ENCODE data around the gene ATXN7. TPM values are rescaled to one million over a fixed set of nuclear protein-coding genes. Genes with fewer than 3 reads are reported as not detected.

The ATXN7 gene
- total RNA-seq, 1 experiment from 2014 or later = 36.7 TPM

GRCh38 chr3:63912768-63913588 lies 49.3 kb downstream of the ATXN7 start:
- Mint-ChIP-seq H3K27ac (ENCODE audit: low read depth, unreplicated experiment) (peak overlapping the region; percentile 91), H3K4me3 (ENCODE audit: unreplicated experiment) (peak overlapping the region; percentile 77), H3K9me3 (ENCODE audit: unreplicated experiment) (no peaks in the 10 kb centered on the region), H3K36me3 (ENCODE audit: insufficient read depth, unreplicated experiment) (peaks cover 38% of the 10 kb centered on the region), H3K4me1 (ENCODE audit: insufficient read depth, unreplicated experiment) (peaks cover 3% of the 10 kb centered on the region), H3K27me3 (ENCODE audit: insufficient read depth, unreplicated experiment) (no peaks in the 10 kb centered on the region)
- ChIA-PET POLR2A (interaction anchor here (0.6 to 2.2 kb wide), 13 partner anchors 13 to 81 kb away, joined by 3 to 19 read pairs (median 6); partner anchors contain the start of genes ATXN7 and THOC7), CTCF (interaction anchor here (0.7 to 1.0 kb wide), 2 partner anchors 28 to 81 kb away, joined by 3 to 5 read pairs; no protein-coding TSS in a partner anchor)
- intact Hi-C loops (cut with micrococcal nuclease) = loop anchor here (1.0 to 5.0 kb wide), 4 partner anchors 49 to 566 kb away; no protein-coding TSS in a partner anchor
- no TSS peak for BruUV-seq (replicated peaks)
- no peak for TF ChIP-seq CTCF (IDR thresholded peaks at IDR 0.05; ENCODE audit: unreplicated experiment)
- peak; percentile 46 for DNase-seq (ENCODE audit: unreplicated experiment)

- peak overlapping the region; percentile 77 for H3K4me3 Mint-ChIP-seq (ENCODE audit: unreplicated experiment)
- TF ChIP-seq CTCF (IDR thresholded peaks at IDR 0.05; ENCODE audit: unreplicated experiment) = no peak
- intact Hi-C loops (cut with micrococcal nuclease) = loop anchor here (1.0 to 5.0 kb wide), 3 partner anchors 48 to 567 kb away; no protein-coding TSS in a partner anchor
- DNase-seq (ENCODE audit: unreplicated experiment) = peak; percentile 56
- CTCF ChIA-PET = interaction anchor here (0.6 to 1.3 kb wide), 3 partner anchors 77 to 564 kb away, joined by 3 to 6 read pairs (median 4); no protein-coding TSS in a partner anchor
- no peaks in the 10 kb centered on the region for H3K27me3 Mint-ChIP-seq (ENCODE audit: insufficient read depth, unreplicated experiment)
- peaks cover 12% of the 10 kb centered on the region for H3K4me1 Mint-ChIP-seq (ENCODE audit: insufficient read depth, unreplicated experiment)
- H3K9me3 Mint-ChIP-seq (ENCODE audit: unreplicated experiment) = no peaks in the 10 kb centered on the region
- H3K36me3 Mint-ChIP-seq (ENCODE audit: insufficient read depth, unreplicated experiment) = peaks cover 34% of the 10 kb centered on the region
- H3K27ac Mint-ChIP-seq (ENCODE audit: low read depth, unreplicated experiment) = peak overlapping the region; percentile 91
- no TSS peak for BruUV-seq (replicated peaks)
- POLR2A ChIA-PET = interaction anchor here (0.7 to 2.2 kb wide), 7 partner anchors 18 to 69 kb away, joined by 3 to 19 read pairs (median 6); partner anchors contain the start of genes ATXN7 and THOC7
These were observed 50.6 kb downstream of the ATXN7 start for GRCh38 chr3:63914312-63914711.

GRCh38 chr3:63918321-63918720 lies 54.7 kb downstream of the ATXN7 start:
- H3K4me3 Mint-ChIP-seq (ENCODE audit: unreplicated experiment) = no peak overlapping the region
- peak overlapping the region; percentile 52 for H3K27ac Mint-ChIP-seq (ENCODE audit: low read depth, unreplicated experiment)
- intact Hi-C loops (cut with micrococcal nuclease) = no loop called here
- H3K36me3 Mint-ChIP-seq (ENCODE audit: insufficient read depth, unreplicated experiment) = peaks cover 54% of the 10 kb centered on the region
- BruUV-seq (replicated peaks) = no TSS peak
- no peaks in the 10 kb centered on the region for H3K9me3 Mint-ChIP-seq (ENCODE audit: unreplicated experiment)
- no peaks in the 10 kb centered on the region for H3K27me3 Mint-ChIP-seq (ENCODE audit: insufficient read depth, unreplicated experiment)
- no peak for TF ChIP-seq CTCF (IDR thresholded peaks at IDR 0.05; ENCODE audit: unreplicated experiment)
- ChIA-PET POLR2A (no interaction called here), CTCF (no interaction called here)
- no peak for DNase-seq (ENCODE audit: unreplicated experiment)
- peaks cover 12% of the 10 kb centered on the region for H3K4me1 Mint-ChIP-seq (ENCODE audit: insufficient read depth, unreplicated experiment)

GRCh38 chr3:63920001-63920400 lies 56.3 kb downstream of the ATXN7 start:
- Mint-ChIP-seq H3K4me1 (ENCODE audit: insufficient read depth, unreplicated experiment) (peaks cover 12% of the 10 kb centered on the region), H3K27me3 (ENCODE audit: insufficient read depth, unreplicated experiment) (no peaks in the 10 kb centered on the region), H3K36me3 (ENCODE audit: insufficient read depth, unreplicated experiment) (peaks cover 56% of the 10 kb centered on the region), H3K9me3 (ENCODE audit: unreplicated experiment) (no peaks in the 10 kb centered on the region), H3K27ac (ENCODE audit: low read depth, unreplicated experiment) (no peak overlapping the region), H3K4me3 (ENCODE audit: unreplicated experiment) (no peak overlapping the region)
- intact Hi-C loops (cut with micrococcal nuclease) = no loop called here
- DNase-seq (ENCODE audit: unreplicated experiment) = no peak
- TF ChIP-seq CTCF (IDR thresholded peaks at IDR 0.05; ENCODE audit: unreplicated experiment) = no peak
- BruUV-seq (replicated peaks) = no TSS peak
- CTCF ChIA-PET = interaction anchor here (0.6 to 1.3 kb wide), 2 partner anchors 58 to 1873 kb away, joined by 3 read pairs; no protein-coding TSS in a partner anchor
- POLR2A ChIA-PET = no interaction called here

Measured in MCF 10A (cell line).